ENCODE measurements around the gene CD58. TPM values are rescaled to one million over a fixed set of nuclear protein-coding genes. Genes with fewer than 3 reads are reported as not detected.

The CD58 gene
- total and polyA plus RNA-seq, 9 of the 15 experiments (the other 6 are each of a cell fraction or from before 2014, with no cell fraction given), result 18.1 to 113 (median 37.4) TPM

GRCh38 chr1:116466810-116467557 is 103.8 kb downstream of the CD58 start (continued):
- TF ChIP-seq TAF15 (IDR thresholded peaks at IDR 0.05; ENCODE audit: low read depth, low read length) (no peak), KLF13 (tag; IDR thresholded peaks at IDR 0.05; ENCODE audit: borderline replicate concordance, low read depth) (no peak), ERF (CRISPR knock-in tag; IDR thresholded peaks at IDR 0.05) (no peak), JUN (IDR thresholded peaks at IDR 0.05; ENCODE audit: borderline replicate concordance, low read depth, low read length) (peak; percentile 52; the same call in 1 of the 2 replicates), JUN (CRISPR knock-in tag; IDR thresholded peaks at IDR 0.05; ENCODE audit: borderline replicate concordance) (no peak), RCOR1 (IDR thresholded peaks at IDR 0.05; ENCODE audit: borderline replicate concordance in 1 of 2, low read depth in 2 of 2, low read length in 2 of 2) (0 out of 4 replicates have a peak, but pooled peaks of 1 of the 2 experiments have one; percentile 21), MEIS2 (IDR thresholded peaks at IDR 0.05; ENCODE audit: partially characterized antibody) (peak; percentile 12), SRSF7 (optimal IDR thresholded peaks at IDR 0.05; ENCODE audit: low read depth, low read length) (no peak), PKNOX1 (IDR thresholded peaks at IDR 0.05) (0 out of 2 replicates have a peak, but pooled peaks have one; percentile 44), GATAD2A (IDR thresholded peaks at IDR 0.05) (0 out of 2 replicates have a peak, but pooled peaks have one; percentile 11), HMBOX1 (IDR thresholded peaks at IDR 0.05) (no peak), DPF2 (IDR thresholded peaks at IDR 0.05) (peak; percentile 53), JUND (IDR thresholded peaks at IDR 0.05; ENCODE audit: borderline replicate concordance, low read depth, low read length) (peak; percentile 73; the same call in 1 of the 2 replicates), JUND (tag; IDR thresholded peaks at IDR 0.05; ENCODE audit: borderline replicate concordance, low read depth, low read length) (peak; percentile 54; the same call in 1 of the 3 replicates), CTBP1 (IDR thresholded peaks at IDR 0.05; ENCODE audit: borderline replicate concordance) (peak; percentile 25; the same call in 1 of the 2 replicates), FOSL1 (tag; conservative IDR thresholded peaks at IDR 0.05) (peak; percentile 74), RBM25 (IDR thresholded peaks at IDR 0.05; ENCODE audit: low read depth, low read length, severe bottlenecking) (no peak), ARID1B (IDR thresholded peaks at IDR 0.05) (peak; percentile 45), ZFX (CRISPR knock-in tag; IDR thresholded peaks at IDR 0.05) (no peak), SMARCA4 (IDR thresholded peaks at IDR 0.05) (0 out of 2 replicates have a peak, but pooled peaks have one; percentile 9), MCM7 (IDR thresholded peaks at IDR 0.05) (no peak), ZNF507 (tag; conservative IDR thresholded peaks at IDR 0.05) (no peak), NFIC (IDR thresholded peaks at IDR 0.05) (peak; percentile 67), LEF1 (IDR thresholded peaks at IDR 0.05) (no peak), TAF7 (tag; IDR thresholded peaks at IDR 0.05) (no peak), LARP7 (IDR thresholded peaks at IDR 0.05) (peak; percentile 28; the same call in 1 of the 2 replicates), BHLHE40 (IDR thresholded peaks at IDR 0.05; ENCODE audit: low read length) (no peak), SIN3B (IDR thresholded peaks at IDR 0.05; ENCODE audit: low read depth) (no peak), ATF3 (IDR thresholded peaks at IDR 0.05) (peak; percentile 83), ATF3 (CRISPR knock-in tag; conservative IDR thresholded peaks at IDR 0.05) (no peak)
